ENCODE results near the gene STAB1. TPM values are rescaled to one million over a fixed set of nuclear protein-coding genes. Genes with fewer than 3 reads are reported as not detected.

Gene STAB1
- total and polyA plus RNA-seq, 10 donors, result 287 to 1,994 (median 586) TPM

DNA sequence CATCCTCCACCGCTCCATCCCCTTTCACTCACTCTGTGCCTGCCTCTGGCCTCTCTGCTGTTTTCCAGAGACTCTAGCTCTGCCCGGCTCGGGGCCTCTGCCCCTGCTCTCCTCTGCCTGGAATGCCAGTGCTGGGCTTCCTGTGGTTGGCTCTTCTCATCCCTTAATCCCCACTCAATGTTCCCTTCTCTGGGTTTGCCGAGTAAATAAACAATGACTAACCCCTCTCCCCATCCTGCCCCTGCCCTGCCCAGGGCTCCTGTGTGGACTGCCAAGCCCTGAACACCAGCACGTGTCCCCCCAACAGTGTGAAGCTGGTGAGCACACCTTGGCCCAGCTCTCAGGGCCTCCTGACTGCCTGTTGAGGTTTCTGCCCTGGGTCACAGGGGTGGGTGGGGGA, 12.2 kb downstream of the STAB1 start:
- intact Hi-C loops (cut with DNase I; ENCODE audit: low total_unique reads), result no loop called here
- 76 to 96% (median 87%) methylated on average over 5 of the region's 5 CpGs for WGBS, 5 donors

DNA sequence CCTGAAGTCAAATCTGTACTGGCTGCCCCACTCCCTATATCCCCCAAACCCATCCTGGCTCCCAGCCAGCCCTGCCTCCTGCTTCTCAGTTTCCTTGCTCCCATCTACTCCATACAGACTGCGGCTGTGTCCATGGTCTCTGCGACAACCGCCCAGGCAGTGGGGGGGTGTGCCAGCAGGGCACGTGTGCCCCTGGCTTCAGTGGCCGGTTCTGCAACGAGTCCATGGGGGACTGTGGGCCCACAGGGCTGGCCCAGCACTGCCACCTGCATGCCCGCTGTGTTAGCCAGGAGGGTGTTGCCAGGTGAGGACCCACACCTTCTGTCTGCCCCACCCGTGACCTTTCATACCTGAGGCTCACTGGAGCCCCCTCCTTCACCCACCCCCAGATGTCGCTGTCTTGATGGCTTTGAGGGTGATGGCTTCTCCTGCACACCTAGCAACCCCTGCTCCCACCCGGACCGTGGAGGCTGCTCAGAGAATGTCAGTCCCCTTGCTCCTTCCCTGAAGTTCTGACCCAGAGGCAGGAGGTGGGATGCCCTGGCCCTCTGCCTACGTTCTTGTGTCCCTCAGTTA, 14.7 kb downstream of the STAB1 start:
- no peak overlapping the region for H3K27ac ChIP-seq
- peaks cover 0 to 100% (median 29%) of the 10 kb centered on the region in 6 donors for H3K36me3 ChIP-seq
- H3K9me3 ChIP-seq, result no peaks in the 10 kb centered on the region
- peak in 2 of 3 donors; percentile 27 to 50 for TF ChIP-seq POLR2AphosphoS5 (IDR thresholded peaks at IDR 0.05)
- TF ChIP-seq POLR2A (IDR thresholded peaks at IDR 0.05), result no peak
- WGBS, 5 donors, result 79 to 88% (median 83%) methylated on average over 8 to 12 of the region's 12 CpGs
- DNase-seq, result no peak
- intact Hi-C loops (cut with DNase I; ENCODE audit: low total_unique reads), result no loop called here
- H3K4me1 ChIP-seq, result peaks cover 0 to 6% (median 0%) of the 10 kb centered on the region in 6 donors
- no peaks in the 10 kb centered on the region for H3K27me3 ChIP-seq (replicated peaks in 1 of 7)
- no peak overlapping the region for H3K4me3 ChIP-seq

More for the DNA sequence above, 12.2 kb downstream of the STAB1 start:
- no peak for DNase-seq
- no peak overlapping the region for H3K4me3 ChIP-seq
- no peak for TF ChIP-seq POLR2AphosphoS5 (IDR thresholded peaks at IDR 0.05)
- TF ChIP-seq POLR2A (IDR thresholded peaks at IDR 0.05), result no peak
- no peak for TF ChIP-seq CTCF (IDR thresholded peaks at IDR 0.05 in 8 of 11, conservative IDR thresholded peaks at IDR 0.05 in 3 of 11)
- peaks cover 0 to 100% (median 24%) of the 10 kb centered on the region in 6 donors for H3K36me3 ChIP-seq
- H3K27ac ChIP-seq, result no peak overlapping the region
- no peaks in the 10 kb centered on the region for H3K4me1 ChIP-seq
- H3K9me3 ChIP-seq, result no peaks in the 10 kb centered on the region
- no peaks in the 10 kb centered on the region for H3K27me3 ChIP-seq (replicated peaks in 1 of 7)

GRCh38 chr3:52511509-52511908, 16.4 kb downstream of the STAB1 start:
- no peak overlapping the region for H3K27ac ChIP-seq
- 88 to 93% (median 89%) methylated on average over 7 of the region's 7 CpGs for WGBS, 5 donors
- no peak for TF ChIP-seq CTCF (IDR thresholded peaks at IDR 0.05 in 8 of 11, conservative IDR thresholded peaks at IDR 0.05 in 3 of 11)
- TF ChIP-seq POLR2AphosphoS5 (IDR thresholded peaks at IDR 0.05), result peak in 1 of 3 donors; percentile 58
- TF ChIP-seq POLR2A (IDR thresholded peaks at IDR 0.05), result no peak

DNA sequence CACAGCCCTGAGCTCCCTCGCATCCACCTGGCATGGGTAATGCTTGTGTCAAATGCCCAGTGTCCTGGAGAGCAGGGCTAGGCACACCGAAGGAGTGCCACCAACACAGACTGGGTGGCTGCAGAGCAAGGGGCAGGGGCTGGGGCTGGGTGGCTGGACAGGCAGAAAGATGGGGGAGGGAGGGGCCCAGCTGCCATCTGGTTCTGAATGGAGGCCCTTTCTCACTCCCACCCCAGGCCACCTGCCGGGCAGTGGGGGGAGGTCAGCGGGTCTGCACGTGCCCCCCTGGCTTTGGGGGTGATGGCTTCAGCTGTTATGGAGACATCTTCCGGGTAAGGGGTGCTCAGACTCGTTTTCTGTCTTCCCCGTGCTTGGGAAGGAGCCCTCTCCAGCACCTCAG, 17.0 kb downstream of the STAB1 start:
- no peak for TF ChIP-seq POLR2A (IDR thresholded peaks at IDR 0.05)
- TF ChIP-seq POLR2AphosphoS5 (IDR thresholded peaks at IDR 0.05), result no peak
- TF ChIP-seq CTCF (IDR thresholded peaks at IDR 0.05 in 8 of 11, conservative IDR thresholded peaks at IDR 0.05 in 3 of 11), result no peak
- 64 to 84% (median 69%) methylated on average over 7 to 8 of the region's 8 CpGs for WGBS, 5 donors
- H3K9me3 ChIP-seq, result no peaks in the 10 kb centered on the region
- no peak overlapping the region for H3K4me3 ChIP-seq
- intact Hi-C loops (cut with DNase I; ENCODE audit: low total_unique reads), result no loop called here
- H3K27me3 ChIP-seq (replicated peaks in 1 of 7), result no peaks in the 10 kb centered on the region
- no peak overlapping the region for H3K27ac ChIP-seq
- peaks cover 0 to 100% (median 27%) of the 10 kb centered on the region in 6 donors for H3K36me3 ChIP-seq
- peaks cover 0 to 6% (median 0%) of the 10 kb centered on the region in 6 donors for H3K4me1 ChIP-seq
- no peak for DNase-seq

More at GRCh38 chr3:52511509-52511908, 16.4 kb downstream of the STAB1 start:
- no peak for DNase-seq
- no peaks in the 10 kb centered on the region for H3K9me3 ChIP-seq
- H3K4me3 ChIP-seq, result no peak overlapping the region
- no peaks in the 10 kb centered on the region for H3K27me3 ChIP-seq (replicated peaks in 1 of 7)
- H3K4me1 ChIP-seq, result peaks cover 0 to 6% (median 0%) of the 10 kb centered on the region in 6 donors
- intact Hi-C loops (cut with DNase I; ENCODE audit: low total_unique reads), result no loop called here
- peaks cover 0 to 100% (median 27%) of the 10 kb centered on the region in 6 donors for H3K36me3 ChIP-seq
